HG03175 (cell line): ENCODE measurements around the gene ZNF304.

Experiments
- ATAC-seq: cut with Tn5 transposase; IDR thresholded peaks from one replicate; pipeline ENCODE4 v1.9.1; 2021; ENCODE audit warnings: mild to moderate bottlenecking, moderate library complexity; ENCODE audit not compliant: unreplicated experiment

Gene ZNF304

GRCh38 chr19:57350877-57351805 is at the start of gene ZNF304:
Gene ZNF304 (plus strand): TSS chr19:57351271. CDS start chr19:57351665, 394 bp downstream.
- peak; percentile 97 for ATAC-seq

GRCh38 chr19:57302020-57302465 is 49.0 kb upstream of the ZNF304 start:
- no peak for ATAC-seq

GRCh38 chr19:57302727-57303401 is 48.2 kb upstream of the ZNF304 start:
- no peak for ATAC-seq

- ATAC-seq, result no peak
Observed at GRCh38 chr19:57305056-57305455, 46.0 kb upstream of the ZNF304 start.

DNA sequence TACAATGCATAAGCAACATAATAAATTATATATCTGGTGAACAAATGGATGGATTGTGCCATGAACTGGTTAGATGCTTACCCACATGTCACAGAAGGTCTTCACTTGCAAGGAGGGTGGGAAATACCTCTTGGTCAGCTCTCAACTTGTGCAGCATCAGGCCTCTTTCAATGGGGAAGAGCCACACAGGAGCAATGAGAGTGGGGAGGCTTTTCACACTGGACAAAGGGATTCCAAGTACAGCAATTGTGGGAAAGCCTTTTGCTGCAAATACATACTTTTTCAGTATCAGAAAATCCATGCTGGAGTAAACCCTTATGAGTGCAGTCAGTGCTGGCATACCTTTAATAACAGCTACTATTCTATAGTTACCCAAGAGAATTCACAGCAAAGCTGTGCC is 42.6 kb upstream of the ZNF304 start:
- no peak for ATAC-seq

DNA sequence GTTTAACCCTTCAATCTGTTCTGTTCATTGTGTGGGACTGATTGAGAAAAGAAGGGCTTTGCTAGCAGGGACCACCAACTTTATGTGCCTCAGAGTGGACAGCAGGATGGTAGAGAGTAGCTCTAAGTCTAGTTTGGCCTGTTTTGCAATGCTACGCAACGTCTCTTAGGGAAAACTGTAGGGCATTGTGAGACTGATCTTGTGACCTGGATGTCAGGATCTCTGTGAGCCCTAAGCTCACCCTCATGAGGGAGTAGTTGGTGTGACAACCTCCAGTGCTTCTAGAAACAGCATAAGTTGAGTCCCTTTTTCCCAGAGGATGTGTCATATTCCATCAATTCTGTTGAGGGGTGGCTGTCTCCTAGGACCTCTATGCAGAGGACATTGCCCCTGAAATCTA is 40.3 kb upstream of the ZNF304 start:
- no peak for ATAC-seq

DNA sequence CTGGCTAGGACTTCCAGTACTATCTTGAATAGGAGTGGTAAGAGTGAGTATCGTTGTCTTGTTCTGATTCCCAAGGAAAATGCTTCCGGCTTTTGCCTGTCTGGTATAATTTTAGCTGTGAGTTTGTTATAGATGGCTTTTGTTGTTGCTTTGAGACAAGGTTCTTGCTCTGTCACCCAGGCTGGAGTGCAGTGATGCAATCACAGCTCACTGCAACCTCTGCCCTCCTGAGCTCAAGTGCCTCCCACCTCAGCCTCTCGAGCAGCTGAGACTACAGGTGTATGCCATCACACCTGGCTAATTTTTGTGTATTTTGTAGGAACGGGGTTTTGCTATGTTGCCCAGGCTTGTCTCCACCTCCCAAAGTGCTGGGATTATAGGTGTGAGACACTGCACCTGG is 36.9 kb upstream of the ZNF304 start:
- no peak for ATAC-seq

DNA sequence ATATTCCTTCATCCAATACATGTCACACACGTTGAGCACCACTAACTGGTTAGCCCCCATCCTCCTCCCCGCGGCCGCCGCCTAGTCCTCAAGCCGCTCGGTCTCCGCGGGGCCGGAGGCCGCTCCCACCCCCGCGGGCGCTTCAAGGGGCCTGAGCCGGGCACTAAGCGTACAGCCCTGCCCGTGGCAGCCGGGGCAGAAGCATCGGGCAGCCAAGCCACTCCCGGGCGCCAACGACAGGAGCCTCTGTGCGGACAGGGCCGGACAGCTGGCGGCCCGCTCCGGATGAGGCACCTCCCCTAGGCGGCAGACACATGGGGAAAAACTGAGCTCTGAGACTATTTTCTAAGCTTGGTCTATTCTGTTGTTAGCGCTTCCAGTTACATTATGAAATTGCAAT is 33.6 kb upstream of the ZNF304 start:
- ATAC-seq, result no peak

- ATAC-seq, result no peak
Observed at GRCh38 chr19:57319869-57320179, 31.2 kb upstream of the ZNF304 start.

DNA sequence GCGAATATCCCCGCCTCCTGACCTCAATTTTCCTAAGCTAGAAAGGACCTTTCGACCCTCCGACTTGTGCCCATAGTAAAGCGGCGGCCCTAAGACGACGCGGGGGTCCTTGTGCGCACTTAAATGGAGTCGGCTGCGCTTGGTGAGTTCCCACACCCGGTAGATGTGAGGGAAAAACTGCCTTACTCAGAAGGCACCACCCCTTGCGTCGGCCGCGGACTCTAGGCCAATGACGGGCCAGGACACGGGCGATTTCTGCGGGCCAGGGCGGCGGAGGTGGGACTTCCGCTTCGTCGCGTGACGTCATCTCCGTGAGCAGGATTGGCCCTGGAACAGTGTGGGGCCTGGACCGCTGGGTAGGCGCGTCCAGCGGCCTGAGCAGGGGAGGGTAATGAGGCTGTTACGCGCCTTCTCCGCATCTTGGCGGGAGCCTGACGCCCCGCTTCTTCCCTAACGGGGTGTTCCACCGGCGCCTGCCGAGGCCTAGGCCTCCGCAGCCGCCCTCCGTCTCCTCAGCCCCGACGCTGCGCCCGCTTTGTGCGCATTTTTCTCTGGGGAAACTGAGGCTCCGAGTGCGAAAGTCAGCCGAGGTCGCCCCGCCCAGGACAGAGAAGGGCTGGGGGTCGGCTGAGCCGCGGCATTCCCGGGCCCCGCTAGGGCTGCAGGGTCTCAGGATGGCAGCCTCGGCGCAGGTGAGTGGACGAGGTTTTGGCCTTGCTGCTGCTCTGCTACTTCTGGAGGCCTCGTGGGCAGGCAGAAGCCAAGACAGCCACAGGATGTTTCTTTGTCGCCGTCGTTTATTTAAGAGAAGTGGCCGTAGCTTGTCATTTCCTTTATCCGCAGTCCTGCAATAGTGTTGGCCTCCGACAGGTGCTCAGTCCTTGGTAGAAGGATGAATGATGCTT is 30.6 kb upstream of the ZNF304 start, which contains the start of gene ZNF543:
TSS of gene ZNF543 (plus strand) at position 293 of the 905 bp plus-strand sequence. CDS start at position 675, 382 bp downstream.
- ATAC-seq, result peak; percentile 99

GRCh38 chr19:57321116-57321515 is 30.0 kb upstream of the ZNF304 start:
- ATAC-seq, result no peak

GRCh38 chr19:57321751-57322150 is 29.3 kb upstream of the ZNF304 start:
- no peak for ATAC-seq

DNA sequence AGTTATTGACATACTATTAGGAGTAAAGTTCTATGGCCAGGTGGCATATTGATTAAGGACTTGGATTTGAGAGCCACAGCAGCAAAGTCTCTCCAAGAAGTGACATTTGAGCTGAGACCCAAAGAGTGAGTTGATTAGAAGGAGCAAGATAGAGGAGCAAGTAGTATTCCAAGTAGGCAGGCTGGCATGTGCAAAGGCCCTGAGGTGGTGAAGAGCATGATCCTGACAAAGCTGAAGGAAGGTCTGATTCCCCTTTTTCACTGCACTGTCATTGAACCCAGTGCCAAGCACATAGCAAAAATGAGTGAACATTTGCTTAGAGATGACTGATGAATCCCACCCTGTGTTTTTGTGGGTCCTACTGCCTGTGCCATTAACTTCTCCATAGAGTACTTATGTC is 26.1 kb upstream of the ZNF304 start:
- ATAC-seq, result no peak

- no peak for ATAC-seq
Observed at GRCh38 chr19:57327993-57328392, 23.1 kb upstream of the ZNF304 start.

DNA sequence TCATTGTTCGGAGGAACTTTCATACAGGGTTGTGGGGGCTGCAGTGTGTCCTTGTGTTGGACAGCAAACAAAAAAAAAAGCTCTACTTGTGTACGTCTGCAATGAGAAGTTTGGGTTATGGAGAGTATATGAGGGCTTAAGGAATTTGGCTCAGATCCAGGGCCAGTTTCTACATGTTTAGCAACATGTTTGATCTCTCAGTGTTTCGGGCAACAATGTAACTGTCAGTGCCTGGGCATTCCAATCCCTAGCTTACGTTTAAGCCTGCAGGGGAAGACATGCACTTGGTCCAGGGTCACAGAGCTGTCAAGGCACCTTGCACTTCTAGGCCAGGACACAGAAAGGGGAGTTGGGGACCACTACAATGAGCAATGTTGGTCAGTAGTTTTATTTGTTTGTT is 16.9 kb upstream of the ZNF304 start:
- ATAC-seq, result no peak

- no peak for ATAC-seq
Observed at GRCh38 chr19:57338877-57339276, 12.2 kb upstream of the ZNF304 start.

DNA sequence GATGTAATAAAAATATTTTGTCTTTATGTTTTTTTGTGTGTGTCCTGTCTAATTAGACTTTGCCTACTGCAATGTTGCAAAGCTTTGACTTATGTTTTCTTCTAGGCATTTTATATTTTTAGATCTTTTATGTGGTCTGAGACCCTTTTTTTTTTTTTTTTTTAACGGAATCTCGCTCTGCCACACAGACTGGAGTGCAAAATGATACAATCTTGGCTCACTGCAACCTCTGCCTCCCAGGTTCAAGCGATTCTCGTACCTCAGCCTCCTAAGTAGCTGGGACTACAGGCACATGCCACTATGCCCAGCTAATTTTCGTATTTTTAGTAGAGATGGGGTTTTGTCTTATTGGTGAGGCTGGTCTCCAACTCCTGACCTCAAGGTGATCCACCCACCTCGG is 8.5 kb upstream of the ZNF304 start:
- ATAC-seq, result no peak

- no peak for ATAC-seq
Observed at GRCh38 chr19:57348136-57348535, 2.9 kb upstream of the ZNF304 start.

- ATAC-seq, result no peak
Observed at GRCh38 chr19:57351867-57352266, 796 bp downstream of the ZNF304 start.

- ATAC-seq, result no peak
Observed at GRCh38 chr19:57355916-57356315, 4.8 kb downstream of the ZNF304 start.

DNA sequence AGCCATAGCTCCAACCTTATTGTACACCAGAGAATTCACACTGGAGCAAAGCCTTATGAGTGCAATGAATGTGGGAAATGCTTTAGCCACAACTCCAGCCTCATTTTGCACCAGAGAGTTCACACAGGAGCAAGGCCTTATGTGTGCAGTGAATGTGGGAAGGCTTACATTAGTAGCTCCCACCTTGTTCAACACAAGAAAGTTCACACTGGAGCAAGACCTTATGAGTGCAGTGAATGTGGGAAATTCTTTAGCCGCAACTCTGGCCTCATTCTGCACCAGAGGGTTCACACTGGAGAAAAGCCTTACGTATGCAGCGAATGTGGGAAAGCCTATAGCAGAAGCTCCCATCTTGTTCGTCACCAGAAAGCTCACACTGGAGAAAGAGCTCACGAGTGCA is 6.3 kb downstream of the ZNF304 start:
- ATAC-seq, result no peak
